H9 (cell line): ENCODE measurements around the gene ITPR3. TPM values are rescaled to one million over a fixed set of nuclear protein-coding genes. Genes with fewer than 3 reads are reported as not detected.

Source experiments
- DNase-seq: peaks from one replicate; pipeline ENCODE4 v3.0.0-alpha.2; 2017
- H2AFZ ChIP-seq: one replicate; pipeline ENCODE4 v1.6.1; 2013; ENCODE audit warnings: mild to moderate bottlenecking, low read length, control low read depth, moderate library complexity
- H2AK5ac ChIP-seq: 2 replicates; pipeline ENCODE4 v1.6.1; 2013; ENCODE audit warnings: low read length, control low read depth, mixed read lengths; ENCODE audit not compliant: insufficient read length
- H2BK120ac ChIP-seq: one replicate; pipeline ENCODE4 v1.6.1; 2013; ENCODE audit warnings: low read depth, mild to moderate bottlenecking, low read length, control low read depth, inconsistent platforms; ENCODE audit not compliant: poor library complexity, severe bottlenecking
- H2BK12ac ChIP-seq: 2 replicates; pipeline ENCODE4 v1.6.1; 2013; ENCODE audit warnings: low read length, control low read depth, mixed read lengths, low read depth; ENCODE audit not compliant: insufficient read length
- H2BK15ac ChIP-seq: 2 replicates; pipeline ENCODE4 v1.6.1; 2013; ENCODE audit warnings: low read depth, low read length, control low read depth
- H2BK20ac ChIP-seq: one replicate; pipeline ENCODE4 v1.6.1; 2013; ENCODE audit warnings: low read depth, mild to moderate bottlenecking, low read length, control low read depth, inconsistent platforms; ENCODE audit not compliant: poor library complexity, severe bottlenecking
- H2BK5ac ChIP-seq: 2 replicates; pipeline ENCODE4 v1.6.1; 2013; ENCODE audit warnings: low read length, control low read depth, mixed read lengths; ENCODE audit not compliant: insufficient read length
- H3K14ac ChIP-seq: 2 replicates; pipeline ENCODE4 v1.6.1; 2013; ENCODE audit warnings: low read length, control low read depth; ENCODE audit not compliant: insufficient read depth
- H3K18ac ChIP-seq: 2 replicates; pipeline ENCODE4 v1.6.1; 2013; ENCODE audit warnings: low read depth, mild to moderate bottlenecking, mixed read lengths, low read length, control low read depth; ENCODE audit not compliant: insufficient read length
- H3K23ac ChIP-seq: 2 replicates; pipeline ENCODE4 v1.6.1; 2013; ENCODE audit warnings: low read length, control low read depth, mixed read lengths, low read depth; ENCODE audit not compliant: insufficient read length
- H3K23me2 ChIP-seq: 2 replicates; pipeline ENCODE4 v1.6.1; 2013; ENCODE audit warnings: low read depth, mild to moderate bottlenecking, mixed read lengths, low read length, control low read depth; ENCODE audit not compliant: insufficient read length, poor library complexity, severe bottlenecking
- H3K27ac ChIP-seq: 2 replicates; pipeline ENCODE4 v1.5.1; 2013; ENCODE audit warnings: low read length, control low read depth, mixed read lengths, low read depth; ENCODE audit not compliant: insufficient read length
- H3K27me3 ChIP-seq: 2 replicates; pipeline ENCODE4 v1.6.1; 2013; ENCODE audit warnings: low read length, control low read depth, inconsistent platforms; ENCODE audit not compliant: insufficient read depth
- H3K4ac ChIP-seq: 2 replicates; pipeline ENCODE4 v1.6.1; 2013; ENCODE audit warnings: low read depth, mild to moderate bottlenecking, control low read depth, inconsistent platforms, low read length, moderate library complexity
- H3K4me1 ChIP-seq: 2 replicates; pipeline ENCODE4 v1.6.1; 2013; ENCODE audit warnings: low read length, control low read depth, inconsistent platforms; ENCODE audit not compliant: insufficient read depth
- H3K4me2 ChIP-seq: 2 replicates; pipeline ENCODE4 v1.6.1; 2013; ENCODE audit warnings: low read length, control low read depth, mixed read lengths; ENCODE audit not compliant: insufficient read length, insufficient read depth
- H3K56ac ChIP-seq: 2 replicates; pipeline ENCODE4 v1.6.1; 2013; ENCODE audit warnings: low read depth, mild to moderate bottlenecking, mixed read lengths, low read length, control low read depth; ENCODE audit not compliant: insufficient read length
- H3K79me1 ChIP-seq: 2 replicates; pipeline ENCODE4 v1.6.1; 2013; ENCODE audit warnings: low read depth, mild to moderate bottlenecking, moderate library complexity, low read length, control low read depth, inconsistent platforms; ENCODE audit not compliant: insufficient read depth, poor library complexity, severe bottlenecking
- H3K79me2 ChIP-seq: 2 replicates; pipeline ENCODE4 v1.6.1; 2013; ENCODE audit warnings: low read length, control low read depth, inconsistent platforms; ENCODE audit not compliant: insufficient read depth
- H3K9ac ChIP-seq: 2 replicates; pipeline ENCODE4 v1.6.1; 2013; ENCODE audit warnings: low read length, control low read depth, mixed read lengths; ENCODE audit not compliant: insufficient read length; ENCODE audit errors: extremely low read depth
- H3K9me3 ChIP-seq: one replicate; pipeline ENCODE4 v1.6.1; 2013; ENCODE audit warnings: low read depth, low read length, inconsistent platforms; ENCODE audit not compliant: control insufficient read depth
- H3T11ph ChIP-seq: one replicate; pipeline ENCODE4 v1.6.1; 2013; ENCODE audit warnings: mild to moderate bottlenecking, low read length, control low read depth, inconsistent platforms
- H4K20me1 ChIP-seq: one replicate; pipeline ENCODE4 v1.6.1; 2013; ENCODE audit not compliant: control insufficient read depth, insufficient read length, insufficient read depth
- H4K5ac ChIP-seq: 2 replicates; pipeline ENCODE4 v1.6.1; 2013; ENCODE audit warnings: low read depth, mild to moderate bottlenecking, mixed read lengths, low read length, control low read depth; ENCODE audit not compliant: insufficient read length
- H4K8ac ChIP-seq: replicated peaks from 2 replicates; pipeline ENCODE4 v1.6.1; 2013; ENCODE audit warnings: low read length, control low read depth, mixed read lengths, low read depth; ENCODE audit not compliant: insufficient read length
- H4K91ac ChIP-seq: 2 replicates; pipeline ENCODE4 v1.6.1; 2013; ENCODE audit warnings: low read depth, mild to moderate bottlenecking, moderate library complexity, mixed read lengths, low read length, control low read depth; ENCODE audit not compliant: insufficient read length
- H3K27ac Mint-ChIP-seq, 3 experiments: 2 replicates in 2 of 3; 3 replicates in 1 of 3; pipeline ENCODE4 v1.8.0; 2020 to 2021; ENCODE audit warnings: mixed read lengths in 3 of 3, mild to moderate bottlenecking in 1 of 3, moderate library complexity in 1 of 3
- H3K27me3 Mint-ChIP-seq: 2 replicates; pipeline ENCODE4 v1.8.0; 2021; ENCODE audit warnings: low read depth, mild to moderate bottlenecking, moderate library complexity, mixed read lengths
- H3K36me3 Mint-ChIP-seq, 3 experiments: 2 replicates in 2 of 3; 3 replicates in 1 of 3; pipeline ENCODE4 v1.8.0; 2020 to 2021; ENCODE audit warnings: low read depth in 3 of 3, mixed read lengths in 3 of 3; ENCODE audit not compliant: insufficient read depth in 1 of 3
- H3K4me1 Mint-ChIP-seq, 2 experiments: 2 replicates each; pipeline ENCODE4 v1.8.0; 2020; ENCODE audit warnings: mixed read lengths in 2 of 2
- H3K4me3 Mint-ChIP-seq, 2 experiments: 2 replicates in 1 of 2; 3 replicates in 1 of 2; pipeline ENCODE4 v1.8.0; 2020 to 2021; ENCODE audit warnings: mild to moderate bottlenecking in 2 of 2, mixed read lengths in 2 of 2, moderate library complexity in 1 of 2
- H3K9me3 Mint-ChIP-seq, 2 experiments: 2 replicates in 1 of 2; 3 replicates in 1 of 2; pipeline ENCODE4 v1.8.0; 2020; ENCODE audit warnings: mild to moderate bottlenecking in 2 of 2, mixed read lengths in 2 of 2, moderate library complexity in 1 of 2
- CTCF ChIP-seq: fragments of 200-600 bp; sonication (generic); conservative IDR thresholded peaks from 3 replicates; pipeline ENCODE4 v1.8.0; 2021; ENCODE audit warnings: antibody characterized with exemption, mild to moderate bottlenecking
- WGBS: extraction: QIAGEN DNeasy Blood & Tissue Kit; methylation state at CpG from one replicate; pipeline ENCODE4 v1.1.7; 2013; ENCODE audit warnings: missing lambda C conversion rate, low lambda C conversion rate, mixed read lengths; ENCODE audit not compliant: insufficient read length; ENCODE audit errors: extremely low coverage; 5-methylcytosine and 5-hydroxymethylcytosine counted together
- total RNA-seq: library from RNA; stranded (reverse); gene quantifications from 2 replicates; pipeline ENCODE4 v1.2.1, GENCODE V29; 2021

ITPR3 gene
- total RNA-seq, 1 experiment from 2014 or later: 40.3 TPM

- Histone ChIP-seq H3K18ac (no peak overlapping the region), H2BK5ac (no peak overlapping the region), H3K27me3 (no peaks in the 10 kb centered on the region), H3K79me1 (peaks cover 5% of the 10 kb centered on the region), H3K4ac (no peak overlapping the region), H3K79me2 (peaks cover 2% of the 10 kb centered on the region; the same call in 1 of the 2 replicates), H3K56ac (no peak overlapping the region), H2BK15ac (no peak overlapping the region), H2AK5ac (no peak overlapping the region), H4K91ac (no peak overlapping the region), H3K9me3 (no peaks in the 10 kb centered on the region), H3K4me1 (peaks cover 5% of the 10 kb centered on the region; the same call in 1 of the 2 replicates), H2BK12ac (no peak overlapping the region), H3T11ph (no peak overlapping the region), H4K5ac (no peak overlapping the region), H3K27ac (no peak overlapping the region), H3K23ac (no peak overlapping the region), H4K20me1 (no peaks in the 10 kb centered on the region), H4K8ac (no peak overlapping the region), H2BK120ac (no peak overlapping the region), H2AFZ (no peak overlapping the region), H3K14ac (no peak overlapping the region), H3K23me2 (peaks cover 3% of the 10 kb centered on the region), H3K9ac (no peak overlapping the region), H2BK20ac (no peak overlapping the region), H3K4me2 (no peak overlapping the region)
- WGBS: no CpG with 5 or more reads among the region's 5 CpGs
- DNase-seq: no peak
- H3K4me1 Mint-ChIP-seq: peaks cover 47 to 62% of the 10 kb centered on the region in 2 experiments
- peaks cover 3% of the 10 kb centered on the region for H3K27me3 Mint-ChIP-seq
- H3K9me3 Mint-ChIP-seq: no peaks in the 10 kb centered on the region
- H3K27ac Mint-ChIP-seq: peak overlapping the region in 1 of 3 experiments; percentile 16; a peak in 1 of 7 replicates
- H3K4me3 Mint-ChIP-seq: no peak overlapping the region; a peak in 1 of 5 replicates
- peaks cover 0 to 18% (median 7%) of the 10 kb centered on the region in 3 experiments; a peak in 3 of 7 replicates for H3K36me3 Mint-ChIP-seq
- TF ChIP-seq CTCF: no peak
These were observed 6.8 kb downstream of the ITPR3 start for GRCh38 chr6:33627876-33628275.
